Mucosa of stomach (tissue), 1 donor: ENCODE results near the gene CNTFR.

ENCODE experiments used
- H3K27me3 ChIP-seq: one replicate; pipeline ENCODE4 v1.7.0; 2013; ENCODE audit warnings: mild to moderate bottlenecking, low read length; ENCODE audit not compliant: control insufficient read depth, insufficient read depth
- H3K36me3 ChIP-seq: one replicate; pipeline ENCODE4 v1.7.0; 2013; ENCODE audit warnings: low read length; ENCODE audit not compliant: control insufficient read depth, insufficient read depth
- H3K4me1 ChIP-seq: one replicate; pipeline ENCODE4 v1.7.0; 2013; ENCODE audit warnings: mild to moderate bottlenecking, low read length; ENCODE audit not compliant: control insufficient read depth, insufficient read depth
- H3K4me3 ChIP-seq: one replicate; pipeline ENCODE4 v1.7.0; 2013; ENCODE audit warnings: low read length
- H3K9ac ChIP-seq: one replicate; pipeline ENCODE4 v1.7.0; 2013; ENCODE audit warnings: mild to moderate bottlenecking, low read length, moderate library complexity
- H3K9me3 ChIP-seq: one replicate; pipeline ENCODE4 v1.7.0; 2013; ENCODE audit warnings: mild to moderate bottlenecking, low read length, moderate library complexity; ENCODE audit not compliant: control insufficient read depth
- donor health status: Pancreatic carcinoma.

CNTFR gene

GRCh38 chr9:34508951-34509350 lies 80.6 kb downstream of the CNTFR start:
- H3K27me3 ChIP-seq = no peaks in the 10 kb centered on the region
- peaks cover 8% of the 10 kb centered on the region for H3K4me1 ChIP-seq
- no peaks in the 10 kb centered on the region for H3K36me3 ChIP-seq
- H3K4me3 ChIP-seq = no peak overlapping the region
- no peak overlapping the region for H3K9ac ChIP-seq
- H3K9me3 ChIP-seq = no peaks in the 10 kb centered on the region

GRCh38 chr9:34508463-34508862 lies 81.1 kb downstream of the CNTFR start:
- peaks cover 3% of the 10 kb centered on the region for H3K4me1 ChIP-seq
- no peaks in the 10 kb centered on the region for H3K36me3 ChIP-seq
- H3K4me3 ChIP-seq = no peak overlapping the region
- no peaks in the 10 kb centered on the region for H3K27me3 ChIP-seq
- no peak overlapping the region for H3K9ac ChIP-seq
- H3K9me3 ChIP-seq = no peaks in the 10 kb centered on the region

- Histone ChIP-seq H3K4me3 (no peak overlapping the region), H3K9ac (no peak overlapping the region), H3K4me1 (no peaks in the 10 kb centered on the region), H3K36me3 (no peaks in the 10 kb centered on the region), H3K9me3 (no peaks in the 10 kb centered on the region), H3K27me3 (no peaks in the 10 kb centered on the region)
These were observed 81.6 kb downstream of the CNTFR start for GRCh38 chr9:34507966-34508365.

GRCh38 chr9:34507556-34507955 lies 82.0 kb downstream of the CNTFR start:
- Histone ChIP-seq H3K9ac (no peak overlapping the region), H3K4me3 (no peak overlapping the region), H3K4me1 (no peaks in the 10 kb centered on the region), H3K36me3 (no peaks in the 10 kb centered on the region), H3K27me3 (no peaks in the 10 kb centered on the region), H3K9me3 (no peaks in the 10 kb centered on the region)

- Histone ChIP-seq H3K36me3 (no peaks in the 10 kb centered on the region), H3K9ac (no peak overlapping the region), H3K4me3 (no peak overlapping the region), H3K27me3 (no peaks in the 10 kb centered on the region), H3K4me1 (peaks cover 5% of the 10 kb centered on the region), H3K9me3 (no peaks in the 10 kb centered on the region)
These were observed 82.9 kb downstream of the CNTFR start for GRCh38 chr9:34506623-34507022.

GRCh38 chr9:34505370-34506120 lies 84.0 kb downstream of the CNTFR start:
- H3K36me3 ChIP-seq = no peaks in the 10 kb centered on the region
- H3K9ac ChIP-seq = no peak overlapping the region
- H3K9me3 ChIP-seq = no peaks in the 10 kb centered on the region
- H3K27me3 ChIP-seq = no peaks in the 10 kb centered on the region
- H3K4me1 ChIP-seq = peaks cover 5% of the 10 kb centered on the region
- H3K4me3 ChIP-seq = no peak overlapping the region

- H3K9me3 ChIP-seq = no peaks in the 10 kb centered on the region
- no peak overlapping the region for H3K9ac ChIP-seq
- H3K27me3 ChIP-seq = peaks cover 8% of the 10 kb centered on the region
- peaks cover 5% of the 10 kb centered on the region for H3K4me1 ChIP-seq
- H3K36me3 ChIP-seq = no peaks in the 10 kb centered on the region
- H3K4me3 ChIP-seq = no peak overlapping the region
These were observed 86.1 kb downstream of the CNTFR start for GRCh38 chr9:34503406-34503805.

- no peaks in the 10 kb centered on the region for H3K36me3 ChIP-seq
- no peak overlapping the region for H3K9ac ChIP-seq
- H3K9me3 ChIP-seq = no peaks in the 10 kb centered on the region
- H3K4me1 ChIP-seq = peaks cover 5% of the 10 kb centered on the region
- no peak overlapping the region for H3K4me3 ChIP-seq
- peaks cover 8% of the 10 kb centered on the region for H3K27me3 ChIP-seq
These were observed 86.6 kb downstream of the CNTFR start for GRCh38 chr9:34502891-34503290.

- H3K27me3 ChIP-seq = peaks cover 8% of the 10 kb centered on the region
- H3K4me1 ChIP-seq = peaks cover 5% of the 10 kb centered on the region
- no peaks in the 10 kb centered on the region for H3K9me3 ChIP-seq
- no peak overlapping the region for H3K4me3 ChIP-seq
- no peak overlapping the region for H3K9ac ChIP-seq
- no peaks in the 10 kb centered on the region for H3K36me3 ChIP-seq
These were observed 87.1 kb downstream of the CNTFR start for GRCh38 chr9:34502471-34502870.

- Histone ChIP-seq H3K27me3 (peaks cover 8% of the 10 kb centered on the region), H3K9ac (no peak overlapping the region), H3K4me1 (peaks cover 5% of the 10 kb centered on the region), H3K36me3 (no peaks in the 10 kb centered on the region), H3K9me3 (no peaks in the 10 kb centered on the region), H3K4me3 (no peak overlapping the region)
These were observed 87.6 kb downstream of the CNTFR start for GRCh38 chr9:34501889-34502425.
